NCI-H2171 treated with DMSO at 0.1 percent for 48 hours (cell line): ENCODE data around the gene METTL23.
A peak's percentile ranks its signal among the peaks of the same experiment; 100 is the strongest.
"Not testable (repeated sequence)": the region's sequence is repeated elsewhere in the genome, so short reads cannot be mapped to it uniquely, and the experiment has no call there.

Source experiments
- DNase-seq: peaks from one replicate; lab custom pipeline; 2025; lab: John Stamatoyannopoulos, UW

METTL23 gene

DNA sequence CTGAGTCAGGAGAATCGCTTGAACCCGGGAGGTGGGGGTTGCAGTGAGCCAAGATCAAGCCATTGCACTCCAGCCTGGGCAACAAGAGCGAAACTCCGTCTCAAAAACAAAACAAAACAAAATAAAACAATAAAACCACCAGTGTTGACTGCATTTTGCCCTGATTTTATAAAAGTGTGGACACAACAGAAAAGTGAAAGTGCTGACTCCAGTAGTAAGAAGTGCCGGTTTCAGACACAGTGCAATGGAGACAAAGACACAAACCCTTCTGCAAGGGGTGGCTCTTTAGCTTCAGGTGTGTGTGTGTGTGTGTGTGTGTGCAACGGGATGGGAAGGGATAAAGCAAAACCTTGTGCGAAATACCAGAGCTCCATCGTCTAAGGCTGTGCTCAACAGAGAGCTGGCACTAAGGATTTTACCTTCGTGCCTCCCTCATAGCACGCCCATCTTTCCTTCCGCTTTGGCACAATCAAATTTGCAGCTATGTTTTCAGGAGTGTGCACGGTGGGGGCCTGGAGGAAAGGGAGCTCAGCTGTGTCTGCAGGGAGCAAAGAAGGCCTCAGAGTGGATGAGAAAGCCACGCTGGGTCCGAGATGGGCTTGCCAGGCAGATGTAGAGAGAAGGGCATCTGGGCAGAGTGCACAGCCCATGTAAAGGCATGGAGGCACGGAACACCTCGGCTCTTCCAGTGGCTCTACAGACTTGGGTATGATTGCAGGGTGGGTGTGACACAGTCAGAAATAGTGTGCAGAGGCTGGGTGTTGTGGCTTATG, 31.4 kb upstream of the METTL23 start:
- DNase-seq = no peak

- DNase-seq = no peak
Observed at GRCh38 chr17:76696763-76697701, 29.6 kb upstream of the METTL23 start.

GRCh38 chr17:76697702-76698465, 28.8 kb upstream of the METTL23 start:
- peak; percentile 80 for DNase-seq

DNA sequence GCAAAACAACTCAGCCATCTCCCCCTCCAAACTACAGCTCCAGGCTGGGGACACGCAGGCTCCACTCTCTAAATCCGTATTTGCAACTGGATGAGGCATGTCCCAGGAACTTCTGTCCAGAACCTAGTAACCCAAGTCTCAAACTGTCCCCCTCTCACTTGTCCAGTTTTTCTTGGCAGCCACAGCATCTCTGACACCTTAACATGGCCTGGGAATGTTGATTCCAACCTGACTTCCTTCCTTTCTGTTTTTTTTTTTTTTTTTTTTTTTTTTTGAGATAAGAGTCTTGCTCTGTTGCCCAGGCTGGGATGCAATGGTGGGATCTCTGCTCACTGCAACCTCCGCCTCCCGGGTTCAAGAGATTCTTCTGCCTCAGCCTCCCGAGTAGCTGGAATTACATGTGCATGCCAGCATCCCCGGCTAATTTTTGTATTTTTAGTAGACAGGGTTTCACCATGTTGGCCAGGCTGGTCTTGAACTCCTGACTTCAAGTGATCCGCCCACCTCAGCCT, 28.1 kb upstream of the METTL23 start:
- not testable (repeated sequence) for DNase-seq

DNA sequence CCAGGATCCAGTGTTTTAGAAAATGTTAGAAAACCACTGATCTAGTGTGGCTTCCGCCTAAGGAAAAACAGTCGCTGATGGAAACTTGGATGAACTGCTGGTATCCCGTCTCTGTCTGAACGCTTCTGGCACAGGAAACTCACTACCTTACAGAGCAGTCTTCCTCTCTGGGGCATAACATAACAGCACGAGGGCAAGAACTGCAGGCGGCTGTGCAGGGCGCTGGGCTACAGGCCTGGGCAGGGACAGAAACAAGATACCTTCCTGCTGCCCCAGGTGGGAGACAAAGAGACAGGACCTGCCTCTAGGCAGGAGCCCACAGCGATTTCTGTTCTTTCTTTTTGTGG, 26.4 kb upstream of the METTL23 start:
- DNase-seq = peak; percentile 93

- peak; percentile 92 for DNase-seq
Observed at GRCh38 chr17:76700617-76701470, 25.8 kb upstream of the METTL23 start.

DNA sequence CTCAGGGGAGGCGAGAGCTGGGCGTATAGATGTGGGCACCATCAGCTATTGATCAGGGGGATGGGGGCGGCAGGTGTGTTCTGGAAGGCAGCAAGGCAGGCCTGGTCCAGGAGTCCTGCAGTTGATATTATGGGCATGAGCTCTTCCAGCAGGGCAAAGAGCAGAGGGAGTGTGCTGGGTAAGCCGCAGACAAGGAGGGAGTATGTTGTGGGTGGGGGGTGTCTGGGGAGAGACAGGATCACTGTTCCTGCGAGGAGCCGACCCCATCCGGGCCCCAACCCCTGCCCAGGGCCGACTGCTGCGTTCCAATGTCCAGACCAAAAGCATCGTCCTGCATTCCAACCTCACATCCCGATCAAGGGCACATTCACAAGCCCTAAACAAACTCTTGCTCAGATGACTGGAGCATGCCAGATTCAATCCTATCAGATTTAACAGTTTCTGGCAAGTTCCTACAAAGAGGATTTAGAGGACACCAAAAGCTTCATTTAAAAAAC, 25.1 kb upstream of the METTL23 start:
- no peak for DNase-seq

- no peak for DNase-seq
Observed at GRCh38 chr17:76702076-76702475, 24.6 kb upstream of the METTL23 start.

- no peak for DNase-seq
Observed at GRCh38 chr17:76702941-76703637, 23.6 kb upstream of the METTL23 start.

GRCh38 chr17:76704805-76705204, 21.8 kb upstream of the METTL23 start:
- no peak for DNase-seq

GRCh38 chr17:76706817-76707216, 19.8 kb upstream of the METTL23 start:
- DNase-seq = peak; percentile 32

DNA sequence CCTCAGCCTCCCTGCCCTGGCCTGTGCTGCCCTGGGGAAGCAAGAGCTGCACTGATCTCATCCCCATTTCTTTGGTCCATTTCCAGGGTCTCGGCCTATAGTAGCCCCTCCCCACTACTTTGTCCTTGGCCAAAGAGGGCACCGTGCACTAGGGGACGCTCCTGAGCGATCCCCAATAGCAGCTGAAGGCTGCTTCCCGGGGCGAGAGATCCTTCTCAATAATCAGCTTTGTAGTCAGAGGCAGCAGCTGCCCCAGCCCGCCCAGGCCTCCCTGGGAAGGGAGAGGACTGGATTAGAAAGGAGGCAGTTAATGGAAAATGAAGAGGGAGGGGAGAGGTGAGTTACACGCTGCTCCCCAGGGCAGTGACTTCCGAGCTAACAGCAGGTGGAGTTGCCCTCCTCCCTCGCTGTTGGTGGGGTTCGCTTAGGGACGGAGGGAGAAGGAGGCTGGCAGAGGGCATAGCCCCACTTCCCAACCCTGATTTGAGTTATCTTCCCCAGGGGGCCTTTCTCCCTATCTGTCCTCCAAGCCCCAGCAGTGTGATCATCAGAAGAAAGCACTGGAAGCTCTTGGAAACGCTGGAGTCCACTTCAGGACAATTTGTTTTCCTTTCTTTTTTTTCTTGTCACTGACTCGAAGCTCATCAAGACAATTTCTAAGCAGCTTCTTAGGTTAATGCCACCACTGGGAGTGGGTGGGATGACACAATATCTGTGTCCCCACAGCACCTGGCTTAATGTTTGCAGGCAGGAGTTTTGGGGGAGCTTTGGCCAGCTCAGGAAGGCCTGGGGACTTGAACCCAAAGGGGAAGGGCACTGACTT, 18.4 kb upstream of the METTL23 start:
- DNase-seq = peak; percentile 79

GRCh38 chr17:76709077-76709950, 17.3 kb upstream of the METTL23 start:
- no peak for DNase-seq

GRCh38 chr17:76709951-76710862, 16.4 kb upstream of the METTL23 start:
- DNase-seq = not testable (repeated sequence)

- peak; percentile 47 for DNase-seq
Observed at GRCh38 chr17:76710863-76711611, 15.6 kb upstream of the METTL23 start, which contains the start of gene MXRA7. MXRA7 (minus strand) TSS chr17:76710965; CDS start chr17:76710946, 19 bp downstream.

GRCh38 chr17:76712321-76712720, 14.3 kb upstream of the METTL23 start:
- not testable (repeated sequence) for DNase-seq
